Measurements from ENCODE around the gene METTL25B.

DNA sequence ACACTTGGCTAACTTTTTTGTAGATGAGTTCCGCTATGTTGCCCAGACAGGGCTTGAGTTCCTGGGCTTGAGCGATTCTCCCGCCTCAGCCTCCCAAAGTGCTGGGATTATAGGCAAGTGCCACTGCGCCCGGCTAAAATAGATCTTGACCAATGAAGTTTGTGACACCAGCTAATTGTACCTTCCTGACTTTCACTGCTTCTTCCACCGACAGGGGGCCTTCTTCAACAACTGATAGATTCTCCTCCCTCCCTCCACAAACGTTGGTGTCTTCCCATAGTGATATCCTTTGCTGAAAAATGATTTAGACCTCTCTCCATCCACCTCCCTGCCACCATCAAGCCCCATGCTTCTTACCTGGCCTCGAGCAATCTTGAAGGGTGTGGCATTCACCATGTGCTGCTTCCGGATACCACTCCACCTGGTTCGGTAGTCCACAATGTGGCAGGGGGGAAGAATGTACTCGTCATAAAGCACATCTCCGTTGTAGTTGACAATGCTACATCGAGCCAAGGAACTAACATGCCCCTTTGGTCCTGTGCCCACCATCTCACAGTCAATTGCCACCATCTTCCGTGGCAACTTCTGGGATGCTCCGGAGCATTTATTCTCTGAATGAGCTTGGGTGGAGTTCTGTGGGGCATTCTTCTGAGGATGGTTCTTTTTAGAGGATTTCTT, 1.6 kb upstream of the METTL25B start:
- TF ChIP-seq, protein P1, sequence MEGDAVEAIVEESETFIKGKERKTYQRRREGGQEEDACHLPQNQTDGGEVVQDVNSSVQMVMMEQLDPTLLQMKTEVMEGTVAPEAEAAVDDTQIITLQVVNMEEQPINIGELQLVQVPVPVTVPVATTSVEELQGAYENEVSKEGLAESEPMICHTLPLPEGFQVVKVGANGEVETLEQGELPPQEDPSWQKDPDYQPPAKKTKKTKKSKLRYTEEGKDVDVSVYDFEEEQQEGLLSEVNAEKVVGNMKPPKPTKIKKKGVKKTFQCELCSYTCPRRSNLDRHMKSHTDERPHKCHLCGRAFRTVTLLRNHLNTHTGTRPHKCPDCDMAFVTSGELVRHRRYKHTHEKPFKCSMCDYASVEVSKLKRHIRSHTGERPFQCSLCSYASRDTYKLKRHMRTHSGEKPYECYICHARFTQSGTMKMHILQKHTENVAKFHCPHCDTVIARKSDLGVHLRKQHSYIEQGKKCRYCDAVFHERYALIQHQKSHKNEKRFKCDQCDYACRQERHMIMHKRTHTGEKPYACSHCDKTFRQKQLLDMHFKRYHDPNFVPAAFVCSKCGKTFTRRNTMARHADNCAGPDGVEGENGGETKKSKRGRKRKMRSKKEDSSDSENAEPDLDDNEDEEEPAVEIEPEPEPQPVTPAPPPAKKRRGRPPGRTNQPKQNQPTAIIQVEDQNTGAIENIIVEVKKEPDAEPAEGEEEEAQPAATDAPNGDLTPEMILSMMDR (IDR thresholded peaks at IDR 0.05), result peak in 5 of 6 experiments; percentile 39 to 72 (median 63)
- no peak for TF ChIP-seq POLR2A (IDR thresholded peaks at IDR 0.05)
